ENCODE results near the gene SLC4A5.

GRCh38 chr2:74390606-74391005 is 47.4 kb upstream of the SLC4A5 start:
- no peak for TF ChIP-seq CTCF (IDR thresholded peaks at IDR 0.05)
- TF ChIP-seq POLR2AphosphoS5 (IDR thresholded peaks at IDR 0.05), result no peak
